Measurements from ENCODE around the gene RALB. TPM values are rescaled to one million over a fixed set of nuclear protein-coding genes. Genes with fewer than 3 reads are reported as not detected.

Gene RALB
- total and polyA plus RNA-seq, 2 donors from 2014 or later: 58.5 to 64.5 TPM

- no peak overlapping the region for H3K4me3 ChIP-seq (ENCODE audit: low read length in 3 of 3)
- TF ChIP-seq CTCF (IDR thresholded peaks at IDR 0.05; ENCODE audit: borderline replicate concordance, extremely low read depth, insufficient read depth): no peak
- no peak for DNase-seq
- no peak for FAIRE-seq
- no peak overlapping the region for H3K9ac ChIP-seq (ENCODE audit: low read length in 3 of 3)
- intact Hi-C loops (cut with DNase I): no loop called here
- peaks cover 0 to 21% (median 11%) of the 10 kb centered on the region in 3 donors for H3K4me1 ChIP-seq (ENCODE audit: control insufficient read depth in 2 of 3, insufficient read depth in 2 of 3, low read depth in 1 of 3, low read length in 3 of 3)
- no peaks in the 10 kb centered on the region for H3K9me3 ChIP-seq (ENCODE audit: control insufficient read depth in 2 of 3, insufficient read depth in 1 of 3, low read length in 3 of 3)
- H3K27me3 ChIP-seq (ENCODE audit: control insufficient read depth, insufficient read depth, low read length): no peaks in the 10 kb centered on the region
- H3K36me3 ChIP-seq (ENCODE audit: control insufficient read depth in 2 of 3, insufficient read depth in 3 of 3, low read length in 3 of 3): no peaks in the 10 kb centered on the region
- no peak overlapping the region for H3K27ac ChIP-seq (ENCODE audit: low read depth in 2 of 2, low read length in 2 of 2)
Observed at GRCh38 chr2:120262150-120262549, 9.5 kb downstream of the RALB start.

GRCh38 chr2:120262761-120263428 lies 10.2 kb downstream of the RALB start:
- FAIRE-seq (no peak), DNase-seq (no peak)
- Histone ChIP-seq H3K9ac (ENCODE audit: low read length in 3 of 3) (no peak overlapping the region), H3K4me3 (ENCODE audit: low read length in 3 of 3) (no peak overlapping the region), H3K9me3 (ENCODE audit: control insufficient read depth in 2 of 3, insufficient read depth in 1 of 3, low read length in 3 of 3) (no peaks in the 10 kb centered on the region), H3K4me1 (ENCODE audit: control insufficient read depth in 2 of 3, insufficient read depth in 2 of 3, low read depth in 1 of 3, low read length in 3 of 3) (peaks cover 0 to 13% (median 8%) of the 10 kb centered on the region in 3 donors), H3K27ac (ENCODE audit: low read depth in 2 of 2, low read length in 2 of 2) (no peak overlapping the region), H3K36me3 (ENCODE audit: control insufficient read depth in 2 of 3, insufficient read depth in 3 of 3, low read length in 3 of 3) (no peaks in the 10 kb centered on the region), H3K27me3 (ENCODE audit: control insufficient read depth, insufficient read depth, low read length) (no peaks in the 10 kb centered on the region)
- intact Hi-C loops (cut with DNase I): no loop called here
- no peak for TF ChIP-seq CTCF (IDR thresholded peaks at IDR 0.05; ENCODE audit: borderline replicate concordance, extremely low read depth, insufficient read depth)

GRCh38 chr2:120265006-120265405 lies 12.4 kb downstream of the RALB start:
- Histone ChIP-seq H3K4me1 (ENCODE audit: control insufficient read depth in 2 of 3, insufficient read depth in 2 of 3, low read depth in 1 of 3, low read length in 3 of 3) (peaks cover 0 to 10% (median 3%) of the 10 kb centered on the region in 3 donors), H3K9me3 (ENCODE audit: control insufficient read depth in 2 of 3, insufficient read depth in 1 of 3, low read length in 3 of 3) (no peaks in the 10 kb centered on the region), H3K4me3 (ENCODE audit: low read length in 3 of 3) (no peak overlapping the region), H3K9ac (ENCODE audit: low read length in 3 of 3) (no peak overlapping the region), H3K27me3 (ENCODE audit: control insufficient read depth, insufficient read depth, low read length) (no peaks in the 10 kb centered on the region), H3K36me3 (ENCODE audit: control insufficient read depth in 2 of 3, insufficient read depth in 3 of 3, low read length in 3 of 3) (no peaks in the 10 kb centered on the region), H3K27ac (ENCODE audit: low read depth in 2 of 2, low read length in 2 of 2) (no peak overlapping the region)
- intact Hi-C loops (cut with DNase I): no loop called here
- TF ChIP-seq CTCF (IDR thresholded peaks at IDR 0.05; ENCODE audit: borderline replicate concordance, extremely low read depth, insufficient read depth): no peak
- DNase-seq: no peak
- no peak for FAIRE-seq

GRCh38 chr2:120267348-120267747 lies 14.7 kb downstream of the RALB start:
- Histone ChIP-seq H3K9ac (ENCODE audit: low read length in 3 of 3) (no peak overlapping the region), H3K4me3 (ENCODE audit: low read length in 3 of 3) (no peak overlapping the region), H3K27me3 (ENCODE audit: control insufficient read depth, insufficient read depth, low read length) (no peaks in the 10 kb centered on the region), H3K4me1 (ENCODE audit: control insufficient read depth in 2 of 3, insufficient read depth in 2 of 3, low read depth in 1 of 3, low read length in 3 of 3) (peaks cover 0 to 25% (median 5%) of the 10 kb centered on the region in 3 donors), H3K27ac (ENCODE audit: low read depth in 2 of 2, low read length in 2 of 2) (no peak overlapping the region), H3K9me3 (ENCODE audit: control insufficient read depth in 2 of 3, insufficient read depth in 1 of 3, low read length in 3 of 3) (no peaks in the 10 kb centered on the region), H3K36me3 (ENCODE audit: control insufficient read depth in 2 of 3, insufficient read depth in 3 of 3, low read length in 3 of 3) (no peaks in the 10 kb centered on the region)
- TF ChIP-seq CTCF (IDR thresholded peaks at IDR 0.05; ENCODE audit: borderline replicate concordance, extremely low read depth, insufficient read depth): no peak
- intact Hi-C loops (cut with DNase I): no loop called here
- no peak for DNase-seq
- no peak for FAIRE-seq

All from kidney (tissue), 14 donors.